GM18873 (cell line): ENCODE results near the gene RDX.
A peak's percentile ranks its signal among the peaks of the same experiment; 100 is the strongest.

Experiments
- ATAC-seq: cut with Tn5 transposase; IDR thresholded peaks from one replicate; pipeline ENCODE4 v1.9.1; 2021; ENCODE audit warnings: mild to moderate bottlenecking, moderate library complexity, moderate number of reproducible peaks; ENCODE audit not compliant: unreplicated experiment, low FRiP score

Gene RDX

DNA sequence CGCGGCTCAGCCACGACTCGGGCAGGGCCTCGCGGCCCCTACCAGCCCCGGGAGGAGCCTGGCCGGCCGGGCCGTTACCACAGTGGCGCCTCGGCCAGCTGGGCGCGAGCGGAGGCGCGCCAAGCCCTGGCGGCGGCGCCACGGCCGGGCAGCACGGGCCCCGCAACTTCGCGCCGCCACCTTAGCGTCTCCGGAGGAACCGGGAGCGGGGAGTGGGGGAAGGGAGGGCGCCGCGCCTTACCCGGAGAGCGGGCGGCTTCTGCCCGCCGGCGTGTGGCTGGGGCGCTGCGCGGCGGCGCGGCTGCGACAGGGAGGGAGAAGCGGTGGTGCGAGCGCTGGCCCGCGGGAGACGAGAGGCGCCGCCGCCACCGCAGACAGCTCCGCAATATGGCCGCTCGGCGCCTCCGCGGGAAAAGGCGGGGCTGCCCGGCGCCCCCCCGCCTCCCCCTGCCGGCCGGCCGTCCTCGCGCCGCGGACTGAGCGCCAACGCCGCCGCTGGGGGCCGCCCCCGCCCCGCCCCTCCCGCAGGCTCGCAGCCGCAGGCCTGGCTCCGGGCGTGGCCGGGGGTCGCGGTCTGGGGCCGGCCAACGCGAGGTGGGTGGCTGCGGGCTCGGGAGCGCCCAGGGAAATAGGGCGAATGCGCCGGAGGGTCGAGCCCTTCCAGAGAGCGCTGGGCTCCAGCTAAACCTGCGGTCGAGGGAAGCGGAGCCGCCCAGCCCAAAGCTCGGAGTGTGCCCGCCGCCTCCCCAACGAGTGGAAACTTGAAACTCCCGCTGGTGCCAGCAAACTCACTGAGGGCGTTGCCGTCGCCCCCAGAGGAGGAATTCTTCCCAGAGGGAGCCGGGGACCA, at the start of gene RDX:
Gene RDX (minus strand): TSS at position 389 of the 850 bp plus-strand sequence. CDS start 16,922 bp downstream, outside the sequence.
- ATAC-seq: peak; percentile 63

DNA sequence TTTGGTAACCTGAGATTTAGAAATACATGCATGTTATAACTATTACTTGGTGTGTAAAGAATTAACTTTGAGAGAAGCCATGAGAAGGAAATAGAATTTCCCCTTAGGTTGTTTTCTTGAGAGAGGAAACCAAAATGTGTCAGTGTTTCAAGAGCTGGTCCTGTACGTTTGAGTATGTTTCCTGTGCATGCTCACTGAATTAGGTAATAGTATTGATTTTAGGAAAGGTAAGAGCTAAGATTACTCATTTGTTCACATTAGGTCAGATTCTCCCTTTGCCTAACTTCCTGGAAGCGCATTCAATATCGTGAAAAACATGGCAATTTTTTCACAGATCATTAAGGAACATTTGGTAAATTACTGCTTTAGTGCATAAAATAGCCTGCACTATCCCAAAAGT, 49.3 kb upstream of the RDX start:
- ATAC-seq: peak; percentile 49

DNA sequence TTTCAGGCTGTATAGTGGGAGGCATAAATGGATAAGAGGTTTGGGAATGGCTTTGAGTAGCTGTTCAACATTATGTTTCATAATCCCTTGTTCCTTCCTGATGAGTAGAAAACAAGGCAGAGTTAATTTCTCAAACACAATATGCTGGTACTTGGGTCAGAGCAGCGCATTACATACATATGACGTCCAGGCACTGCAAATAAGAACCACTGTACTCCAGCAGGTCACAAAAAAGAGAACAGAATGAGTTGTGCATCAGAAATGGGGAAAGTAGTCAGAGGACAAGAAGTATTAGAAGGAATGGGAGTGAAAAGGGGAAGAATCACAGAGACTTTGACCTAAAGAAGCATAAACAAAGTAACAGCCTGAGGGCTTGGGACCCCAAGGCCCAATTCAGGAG, 44.0 kb upstream of the RDX start:
- no peak for ATAC-seq

DNA sequence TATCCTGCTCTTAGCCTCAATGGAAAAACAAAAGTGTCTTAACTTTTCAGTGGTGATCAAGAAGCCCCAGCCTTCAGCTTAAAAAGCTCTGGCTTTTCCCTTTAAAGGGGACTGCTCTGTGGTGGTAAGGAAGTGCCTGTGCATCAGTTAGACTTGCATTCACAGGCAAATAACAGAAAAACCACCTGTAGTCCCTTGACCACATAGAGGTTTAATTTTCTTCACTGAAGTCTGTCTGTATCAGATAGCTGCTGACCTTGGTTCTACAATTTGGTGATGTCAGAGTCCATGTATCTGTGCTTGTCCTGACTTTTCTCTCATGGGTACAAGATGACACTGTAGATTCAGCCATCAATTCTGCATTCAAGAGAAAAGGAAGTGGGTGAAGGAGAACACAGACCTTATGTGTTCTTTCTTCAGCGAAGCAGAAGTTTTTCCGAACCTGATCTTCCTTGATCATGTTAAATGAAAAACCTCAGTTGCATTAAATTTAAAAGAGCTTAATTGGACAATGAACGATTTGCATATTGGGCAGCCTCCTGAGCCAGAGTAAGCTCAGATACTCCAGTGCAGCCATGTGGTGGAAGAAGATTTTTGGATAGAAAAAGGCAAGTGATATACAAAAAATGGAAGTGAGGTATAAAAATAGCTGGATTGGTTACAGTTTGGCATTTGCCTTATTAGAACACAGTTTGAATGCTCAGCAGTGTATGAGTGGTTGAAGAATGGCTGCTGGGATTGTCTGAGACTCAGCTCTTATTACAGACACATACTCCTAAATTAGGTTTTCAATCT, 43.2 kb upstream of the RDX start:
- ATAC-seq: no peak

DNA sequence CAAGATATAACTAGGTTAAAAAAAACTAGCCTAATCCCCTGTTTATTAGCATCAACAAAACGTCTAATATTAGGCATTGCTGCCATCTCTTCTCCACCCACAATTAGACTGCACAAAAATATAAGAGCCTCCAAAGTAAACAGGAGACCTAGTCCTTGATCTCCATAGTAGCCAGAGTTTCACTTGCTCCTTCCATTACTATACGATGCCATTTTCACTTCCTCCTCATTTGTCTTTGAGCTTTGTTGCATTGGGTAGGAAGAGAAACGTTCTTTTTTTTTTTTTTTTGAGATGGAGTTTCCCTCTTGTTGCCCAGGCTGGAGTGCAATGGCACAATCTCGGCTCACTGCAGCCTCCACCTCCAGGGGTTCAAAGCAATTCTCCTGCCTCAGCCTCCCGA, 42.3 kb upstream of the RDX start:
- no peak for ATAC-seq

DNA sequence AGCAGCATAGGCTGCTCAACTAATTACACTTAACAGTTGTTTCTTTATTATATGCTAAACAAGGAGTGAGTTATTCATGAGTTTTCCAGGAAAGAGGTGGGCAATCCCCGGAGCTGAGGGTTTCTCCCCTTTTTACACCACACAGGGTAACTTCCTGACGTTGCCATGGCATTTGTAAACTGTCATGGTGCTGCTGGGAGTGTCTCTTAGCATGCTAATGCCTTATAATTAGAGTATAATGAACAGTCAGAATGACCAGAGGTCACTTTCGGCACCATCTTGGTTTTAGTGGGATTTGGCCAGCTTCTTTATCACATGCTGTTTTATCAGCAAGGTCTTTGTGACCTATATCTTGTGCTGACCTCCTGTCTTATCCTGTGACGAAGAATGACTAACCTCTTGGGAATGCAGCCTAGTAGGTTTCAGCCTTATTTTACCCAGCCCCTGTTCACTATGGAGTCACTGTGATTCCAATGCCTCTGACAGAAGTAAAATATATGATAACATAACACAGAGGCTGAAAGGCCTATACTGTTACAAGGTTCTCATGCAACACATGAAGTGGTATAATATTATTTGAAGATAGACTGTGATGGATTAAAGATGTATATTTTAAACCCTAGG, 41.3 kb upstream of the RDX start:
- ATAC-seq: no peak

DNA sequence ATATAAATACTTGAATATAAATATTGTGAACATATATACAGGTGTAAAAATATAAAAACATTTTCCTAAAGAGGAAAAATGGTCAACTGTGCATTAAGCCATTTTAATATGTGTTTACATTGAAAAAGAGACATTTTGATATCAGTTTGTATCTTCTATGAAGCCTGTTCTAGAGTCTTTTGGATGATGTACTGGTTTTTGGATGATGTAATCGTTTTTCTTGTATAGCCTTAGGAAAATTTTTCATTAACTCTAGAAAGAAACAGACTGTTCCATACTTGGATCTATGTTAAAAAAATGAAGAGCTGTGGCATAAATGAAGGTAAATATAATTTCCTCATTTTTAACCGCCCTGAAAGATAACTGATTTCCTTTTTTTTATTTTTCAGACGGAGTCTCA, 39.6 kb upstream of the RDX start:
- no peak for ATAC-seq

DNA sequence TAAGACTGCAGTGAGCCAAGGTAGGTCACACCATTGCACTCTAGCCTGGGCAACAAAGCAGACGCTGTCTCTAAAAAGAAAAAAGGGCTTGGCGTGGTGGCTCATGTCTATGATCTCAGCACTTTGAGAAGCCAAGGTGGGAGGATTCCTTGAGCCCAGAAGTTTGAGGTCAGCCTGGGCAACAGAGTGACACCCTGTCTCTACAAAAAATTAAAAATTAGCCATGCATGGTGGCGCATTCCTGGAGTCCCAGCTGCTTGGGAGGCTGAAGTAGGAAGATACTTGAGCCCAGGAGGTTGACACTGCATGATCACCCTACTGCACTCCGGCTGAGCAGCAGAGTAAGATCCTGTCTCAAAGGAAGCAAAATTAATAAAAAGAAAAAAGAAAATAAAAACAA, 38.9 kb upstream of the RDX start:
- ATAC-seq: no peak

DNA sequence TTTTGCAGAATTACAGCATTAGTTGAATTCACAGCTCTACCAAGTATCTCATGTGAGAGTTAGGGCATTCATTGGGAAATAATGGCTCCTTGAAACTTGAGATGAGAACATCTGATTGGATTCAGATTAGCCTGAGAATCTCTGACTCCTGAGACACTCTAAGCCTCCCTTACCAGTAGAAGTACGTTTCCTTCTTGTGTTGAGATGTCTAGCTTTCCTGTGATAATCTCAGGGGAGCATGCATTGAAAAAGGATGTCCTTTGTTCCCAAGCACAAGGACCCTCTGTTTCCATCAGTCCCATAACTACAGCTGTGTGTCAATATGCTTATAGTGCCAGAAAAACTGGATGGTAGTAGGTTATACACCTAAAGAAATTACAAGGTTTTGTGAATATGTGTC, 35.2 kb upstream of the RDX start:
- ATAC-seq: no peak

DNA sequence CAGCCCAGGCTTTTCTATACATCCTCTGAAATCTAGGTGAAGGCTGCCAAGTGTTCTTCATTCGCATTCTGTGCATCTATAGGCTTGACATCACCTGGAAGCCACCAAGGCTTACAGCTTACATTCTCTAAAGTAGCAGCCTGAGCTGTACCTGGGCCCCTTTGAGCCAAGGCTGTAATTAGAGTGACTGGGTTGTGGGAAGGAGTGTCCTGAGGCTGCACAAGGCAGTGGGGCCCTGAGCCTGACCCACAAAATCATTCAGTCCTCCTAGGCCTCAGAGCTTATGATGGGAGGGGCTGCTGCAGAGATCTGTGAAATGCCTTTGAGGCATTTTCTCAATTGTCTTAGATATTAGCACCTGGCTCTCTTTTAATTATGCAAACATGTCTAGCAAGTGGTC, 33.0 kb upstream of the RDX start:
- ATAC-seq: no peak

DNA sequence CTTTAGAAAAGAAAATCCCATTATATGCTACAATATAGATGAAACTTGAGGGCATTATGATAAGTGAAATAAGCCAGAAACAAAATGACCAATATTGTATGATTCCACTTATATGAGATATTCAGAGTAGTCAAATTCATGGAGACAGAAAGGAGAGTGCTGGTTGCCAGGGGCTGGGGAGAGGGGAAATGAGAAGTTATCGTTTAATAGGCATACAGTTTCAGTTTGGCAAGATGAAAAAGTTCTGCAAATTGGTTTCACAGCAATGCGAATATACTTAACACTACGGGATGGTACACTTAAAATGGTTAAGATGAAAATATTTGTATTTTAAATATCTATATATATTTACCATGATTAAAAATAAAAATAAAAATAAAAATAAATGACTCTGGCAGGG, 31.1 kb upstream of the RDX start:
- peak; percentile 30 for ATAC-seq

DNA sequence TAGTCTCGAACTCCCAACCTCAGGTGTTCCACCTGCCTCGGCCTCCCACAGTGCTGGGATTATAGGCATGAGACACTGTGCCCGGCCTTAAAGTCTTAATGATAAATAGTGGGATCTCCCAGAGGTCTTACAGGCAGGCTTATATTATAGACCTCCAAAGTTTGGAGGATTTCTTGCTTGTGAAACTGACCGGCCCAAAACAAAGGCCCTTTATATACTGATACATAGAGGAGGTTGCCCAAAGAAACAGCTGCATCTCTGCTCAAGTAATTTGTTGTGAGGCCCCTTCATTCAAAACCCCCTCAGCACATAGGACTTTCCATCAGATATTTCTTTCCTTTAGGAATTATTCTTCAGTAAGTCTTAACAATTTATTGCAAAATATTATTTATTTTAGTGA, 27.4 kb upstream of the RDX start:
- no peak for ATAC-seq

DNA sequence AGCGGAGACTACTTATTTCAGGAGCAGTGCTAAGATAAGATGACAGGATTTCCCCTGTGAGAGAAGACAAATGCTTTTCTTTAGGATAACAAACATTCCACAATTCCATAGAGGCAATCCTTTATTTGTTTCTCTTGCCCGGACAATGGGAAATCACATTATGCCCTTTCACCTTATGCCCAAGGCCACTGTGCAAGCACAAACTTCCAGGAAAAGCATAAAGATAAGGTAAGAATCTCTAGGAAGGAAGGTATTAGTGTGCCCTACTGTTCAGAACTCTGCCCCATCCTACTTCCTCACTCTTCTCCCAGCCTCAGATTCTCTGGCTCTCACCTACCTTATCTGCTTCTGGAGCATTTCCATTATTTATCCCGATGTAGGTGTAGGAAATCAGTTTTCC, 23.1 kb upstream of the RDX start:
- no peak for ATAC-seq

DNA sequence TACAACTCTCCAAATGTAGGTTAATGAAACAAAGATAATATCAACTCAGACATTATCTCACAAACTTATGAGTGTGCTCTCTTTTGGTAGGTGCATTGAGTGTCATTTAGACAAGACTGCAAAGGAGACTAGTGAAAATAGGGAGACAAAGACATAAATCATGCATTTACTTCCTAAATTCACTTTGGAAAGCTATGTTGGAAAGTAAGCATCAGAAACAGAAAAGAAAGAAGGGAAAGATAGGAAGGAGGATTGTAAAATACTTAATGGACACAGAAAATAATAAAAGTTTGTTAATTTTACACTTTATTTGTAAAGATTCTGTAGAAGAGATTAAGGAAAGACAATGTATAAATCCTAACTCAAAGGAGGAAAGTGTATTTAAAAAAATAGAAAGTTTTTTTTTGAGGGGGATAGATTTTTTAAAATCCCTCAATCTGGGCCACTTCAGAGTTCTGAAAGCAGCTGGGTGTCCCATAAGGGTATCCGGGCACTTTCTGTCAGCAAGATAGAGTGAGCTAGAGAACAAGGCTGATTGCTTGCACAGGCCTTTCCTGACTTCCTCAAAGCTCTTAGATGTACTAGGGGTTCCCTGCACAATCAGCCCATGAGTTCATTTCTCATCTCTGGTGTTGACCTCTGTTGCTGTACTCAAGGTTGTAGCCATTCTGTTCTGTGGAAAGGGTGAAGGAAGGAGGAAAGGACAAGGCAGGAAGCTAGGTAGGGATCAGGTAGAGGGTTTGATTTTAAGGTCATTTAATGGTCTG, 22.4 kb upstream of the RDX start:
- no peak for ATAC-seq

DNA sequence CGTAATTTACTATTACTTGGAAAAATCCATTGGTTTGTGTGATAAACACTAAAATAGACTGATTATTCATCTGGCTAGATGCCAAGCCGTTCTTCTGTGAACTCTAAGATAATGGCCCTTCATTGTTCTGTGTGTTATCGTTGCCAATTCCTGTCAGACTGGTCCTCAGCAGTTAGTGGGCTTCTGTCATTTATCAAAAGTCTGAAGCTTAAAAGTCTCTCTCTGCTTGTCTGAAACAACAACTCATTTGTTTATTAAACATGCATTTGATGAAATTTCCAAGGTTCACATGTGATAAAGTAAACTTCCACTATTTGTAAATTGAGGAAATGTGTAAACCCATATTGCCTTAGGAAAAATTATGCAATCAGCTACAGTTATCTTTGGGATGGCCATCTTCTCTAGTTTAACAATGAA, 21.1 kb upstream of the RDX start:
- no peak for ATAC-seq

DNA sequence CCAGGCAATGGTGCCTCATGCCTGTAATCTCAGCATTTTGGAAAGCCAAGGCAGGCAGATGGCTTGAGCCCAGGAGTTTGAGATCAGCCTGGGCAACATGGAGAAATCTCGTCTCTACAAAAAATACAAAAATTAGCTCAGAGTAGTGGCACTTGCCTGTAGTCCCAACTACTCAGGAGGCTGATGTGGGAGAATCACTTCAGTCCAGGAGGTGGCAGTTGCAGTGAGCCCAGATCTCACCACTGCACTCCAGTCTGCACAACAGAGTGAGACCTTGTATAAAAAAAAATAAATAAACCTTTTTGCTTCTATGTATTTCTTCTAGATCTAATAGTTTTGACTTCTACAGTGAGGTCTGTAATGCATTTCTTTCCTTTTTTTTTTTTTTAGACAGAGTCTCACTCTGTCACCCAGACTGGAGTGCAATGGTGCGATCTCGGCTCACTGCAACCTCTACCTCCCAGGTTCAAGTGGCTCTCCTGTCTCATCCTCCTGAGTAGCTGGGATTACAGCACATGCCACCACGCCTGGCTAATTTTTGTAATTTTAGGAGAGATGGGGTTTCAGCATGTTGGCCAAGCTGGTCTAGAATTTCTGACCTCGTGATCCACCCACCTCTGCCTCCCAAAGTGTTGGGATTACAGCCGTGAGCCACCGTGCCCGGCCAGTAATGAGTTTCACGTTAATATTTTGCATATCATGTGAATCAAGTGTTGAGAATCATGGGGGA, 18.1 kb upstream of the RDX start:
- ATAC-seq: no peak

DNA sequence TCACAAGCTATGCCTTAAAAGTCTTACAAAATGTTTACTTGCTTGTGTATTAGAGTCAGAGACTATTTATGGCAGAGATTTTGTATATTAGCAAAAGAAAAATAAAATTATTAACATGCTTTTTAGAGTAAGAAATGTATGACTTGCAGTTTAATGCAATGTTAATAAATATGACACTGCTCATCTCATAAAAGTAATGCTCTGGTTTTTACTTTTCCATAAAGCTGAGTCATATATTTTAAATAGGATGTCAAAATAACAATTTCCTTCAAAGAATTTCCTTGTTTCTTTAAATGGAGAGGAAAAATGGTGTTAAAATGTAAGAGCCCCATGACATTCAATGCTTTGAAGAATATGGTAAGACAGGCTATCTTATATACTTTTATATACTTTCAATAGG, 16.3 kb upstream of the RDX start:
- ATAC-seq: no peak

DNA sequence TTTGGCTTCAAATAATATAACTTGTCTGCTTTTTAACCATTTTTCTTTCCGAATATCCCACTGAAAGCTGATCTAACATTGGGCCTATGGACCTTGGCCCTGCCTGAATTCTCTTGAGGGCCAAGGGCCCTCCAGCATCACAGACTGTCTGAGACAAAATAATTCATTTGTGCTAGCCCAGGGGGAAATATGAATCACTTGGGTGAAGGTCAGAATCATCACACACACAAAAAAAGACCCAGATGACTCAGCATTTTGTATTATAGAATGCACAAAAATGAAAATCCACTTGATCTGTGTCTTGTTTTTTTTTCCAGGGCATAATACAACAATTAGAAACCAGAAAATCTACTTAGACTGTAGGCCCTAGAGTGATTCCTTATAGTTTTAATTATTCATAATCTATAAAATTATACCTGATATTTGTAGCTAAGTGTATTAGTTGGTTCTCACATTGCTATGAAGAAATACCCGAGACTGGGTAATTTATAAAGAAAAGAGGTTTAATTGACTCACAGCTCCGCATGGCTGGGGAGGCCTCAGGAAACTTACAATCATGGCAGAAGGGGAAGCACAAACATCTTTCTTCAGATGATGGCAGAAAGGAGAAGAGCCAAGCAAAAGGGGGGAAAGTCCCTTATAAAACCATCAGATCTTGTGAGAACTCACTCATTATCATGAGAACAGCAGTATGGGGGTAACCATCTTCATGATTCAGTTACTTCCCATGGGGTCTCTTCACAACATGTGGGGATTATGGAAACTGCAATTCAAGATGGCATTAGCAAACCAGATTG, 15.6 kb upstream of the RDX start:
- no peak for ATAC-seq

DNA sequence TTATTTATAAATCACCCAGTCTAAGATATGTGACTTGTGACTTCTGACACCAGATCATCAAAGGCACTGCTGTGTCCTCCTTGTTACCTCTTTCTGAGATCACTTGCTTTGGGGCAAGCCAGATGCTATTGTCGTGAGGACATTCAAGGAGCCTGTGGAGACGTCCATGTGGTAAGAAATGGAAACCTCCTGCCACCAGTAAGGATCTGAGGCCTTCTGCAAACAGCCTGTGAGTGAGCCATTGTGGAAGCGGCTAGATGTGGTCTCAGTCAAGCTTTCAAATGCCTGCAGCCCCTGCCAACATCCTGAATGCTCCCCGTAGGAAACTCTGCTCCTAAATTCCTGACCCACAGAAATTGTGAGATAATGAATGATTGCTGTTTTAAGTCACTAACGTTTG, 11.7 kb upstream of the RDX start:
- no peak for ATAC-seq
